ENCODE measurements around the gene C5orf58. TPM values are rescaled to one million over a fixed set of nuclear protein-coding genes. Genes with fewer than 3 reads are reported as not detected.

The C5orf58 gene
- total RNA-seq, 2 experiments from 2014 or later = not detected

DNA sequence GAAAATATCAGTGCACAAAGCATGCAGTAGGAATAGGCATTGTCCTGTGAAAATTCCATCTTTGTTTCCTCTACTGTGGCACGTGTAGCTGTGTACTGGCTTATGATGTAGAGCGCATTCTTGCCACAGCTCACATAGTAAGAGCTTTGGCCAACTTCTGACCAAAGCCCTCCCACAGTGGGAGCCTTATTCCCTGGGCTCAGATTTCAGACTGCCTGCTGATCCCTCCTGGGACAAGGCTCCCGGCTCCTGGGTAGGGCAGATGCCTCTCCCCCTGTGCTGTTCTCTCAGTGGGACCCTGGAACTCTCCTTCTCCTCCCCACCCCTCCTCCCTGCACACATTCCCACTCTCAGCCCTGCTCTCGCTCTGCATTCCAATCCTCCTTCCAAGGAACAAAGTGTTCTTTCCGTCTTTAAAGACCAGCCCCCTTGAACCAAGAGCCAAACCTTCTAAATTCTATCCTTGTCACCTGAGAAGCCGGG lies 47.3 kb downstream of the C5orf58 start:
- intact Hi-C loops (cut with DNase I, micrococcal nuclease) = loop anchor here in 1 of 2 experiments (2.0 kb wide), 1 partner anchor 15 kb away; no protein-coding TSS in a partner anchor
- ChIA-PET POLR2A (interaction anchor here (1.4 to 10.5 kb wide), 7 partner anchors 10 to 53 kb away, joined by 4 to 426 read pairs (median 35); partner anchors contain the start of gene LCP2), CTCF (interaction anchor here (0.9 to 3.8 kb wide), 6 partner anchors 12 to 59 kb away, joined by 3 to 18 read pairs (median 6); partner anchors contain the start of gene LCP2)
- no peaks in the 10 kb centered on the region for H3K27me3 Mint-ChIP-seq
- peaks cover 81% of the 10 kb centered on the region for H3K36me3 Mint-ChIP-seq (ENCODE audit: low read depth)
- Histone ChIP-seq H3K4me3 (ENCODE audit: low read length) (no peak overlapping the region), H3K36me3 (ENCODE audit: insufficient read depth, low read length) (peaks cover 82% of the 10 kb centered on the region), H3K27me3 (ENCODE audit: control insufficient read depth in 1 of 2, insufficient read depth in 2 of 2, low read length in 2 of 2) (no peaks in the 10 kb centered on the region), H3K9me3 (ENCODE audit: control insufficient read depth in 1 of 2, insufficient read depth in 1 of 2, low read length in 2 of 2) (no peaks in the 10 kb centered on the region), H3K27ac (ENCODE audit: low read depth in 1 of 2, low read length in 2 of 2) (peak overlapping the region; percentile 63 to 92), H3K4me1 (ENCODE audit: insufficient read depth, low read length) (peaks cover 96% of the 10 kb centered on the region)
- TF ChIP-seq, protein P1, sequence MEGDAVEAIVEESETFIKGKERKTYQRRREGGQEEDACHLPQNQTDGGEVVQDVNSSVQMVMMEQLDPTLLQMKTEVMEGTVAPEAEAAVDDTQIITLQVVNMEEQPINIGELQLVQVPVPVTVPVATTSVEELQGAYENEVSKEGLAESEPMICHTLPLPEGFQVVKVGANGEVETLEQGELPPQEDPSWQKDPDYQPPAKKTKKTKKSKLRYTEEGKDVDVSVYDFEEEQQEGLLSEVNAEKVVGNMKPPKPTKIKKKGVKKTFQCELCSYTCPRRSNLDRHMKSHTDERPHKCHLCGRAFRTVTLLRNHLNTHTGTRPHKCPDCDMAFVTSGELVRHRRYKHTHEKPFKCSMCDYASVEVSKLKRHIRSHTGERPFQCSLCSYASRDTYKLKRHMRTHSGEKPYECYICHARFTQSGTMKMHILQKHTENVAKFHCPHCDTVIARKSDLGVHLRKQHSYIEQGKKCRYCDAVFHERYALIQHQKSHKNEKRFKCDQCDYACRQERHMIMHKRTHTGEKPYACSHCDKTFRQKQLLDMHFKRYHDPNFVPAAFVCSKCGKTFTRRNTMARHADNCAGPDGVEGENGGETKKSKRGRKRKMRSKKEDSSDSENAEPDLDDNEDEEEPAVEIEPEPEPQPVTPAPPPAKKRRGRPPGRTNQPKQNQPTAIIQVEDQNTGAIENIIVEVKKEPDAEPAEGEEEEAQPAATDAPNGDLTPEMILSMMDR (IDR thresholded peaks at IDR 0.05) = no peak
- peaks cover 93% of the 10 kb centered on the region for H3K4me1 Mint-ChIP-seq (ENCODE audit: low read depth)
- peak overlapping the region; percentile 96 for H3K27ac Mint-ChIP-seq
- H3K9me3 Mint-ChIP-seq = no peaks in the 10 kb centered on the region
- peak overlapping the region; percentile 85 for H3K4me3 Mint-ChIP-seq
- DNase-seq = no peak
- ATAC-seq (ENCODE audit: poor library complexity) = no peak

DNA sequence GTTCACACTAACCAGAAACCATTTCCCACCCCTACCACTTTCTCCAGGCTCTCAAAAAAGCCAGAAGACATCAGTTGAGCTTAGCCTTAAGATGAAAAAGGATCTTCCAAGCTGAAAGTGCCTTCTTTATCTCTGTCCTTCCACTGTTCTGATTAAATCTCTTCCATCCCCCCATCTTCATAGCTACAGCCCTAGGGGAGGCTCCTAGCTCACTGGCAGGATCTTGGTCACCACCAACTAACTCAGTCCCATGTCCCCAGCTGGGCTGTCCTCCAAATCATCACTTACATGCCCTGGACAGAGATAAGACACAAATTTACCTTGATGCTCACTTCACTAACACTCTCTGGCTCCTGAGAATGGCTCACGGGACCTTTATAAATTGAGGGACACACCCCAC lies 50.5 kb downstream of the C5orf58 start:
- Mint-ChIP-seq H3K27ac (peak overlapping the region; percentile 96), H3K36me3 (ENCODE audit: low read depth) (peaks cover 92% of the 10 kb centered on the region), H3K4me3 (peak overlapping the region; percentile 12), H3K4me1 (ENCODE audit: low read depth) (peaks cover 94% of the 10 kb centered on the region), H3K27me3 (no peaks in the 10 kb centered on the region), H3K9me3 (no peaks in the 10 kb centered on the region)
- no peaks in the 10 kb centered on the region for H3K9me3 ChIP-seq (ENCODE audit: control insufficient read depth in 1 of 2, insufficient read depth in 1 of 2, low read length in 2 of 2)
- H3K27ac ChIP-seq (ENCODE audit: low read depth in 1 of 2, low read length in 2 of 2) = peak overlapping the region; percentile 63 to 92
- ChIA-PET POLR2A (interaction anchor here (0.8 to 4.4 kb wide), 12 partner anchors 9 to 55 kb away, joined by 3 to 84 read pairs (median 8); partner anchors contain the start of gene LCP2), CTCF (interaction anchor here (1.1 to 2.2 kb wide), 5 partner anchors 9 to 57 kb away, joined by 3 to 8 read pairs (median 5); no protein-coding TSS in a partner anchor)
- intact Hi-C loops (cut with DNase I, micrococcal nuclease) = loop anchor here in 1 of 2 experiments (1.0 kb wide), 1 partner anchor 8 kb away; no protein-coding TSS in a partner anchor
- H3K4me1 ChIP-seq (ENCODE audit: insufficient read depth, low read length) = peaks cover 95% of the 10 kb centered on the region
- TF ChIP-seq, protein P1 (IDR thresholded peaks at IDR 0.05) = no peak
- ATAC-seq (ENCODE audit: poor library complexity) (no peak), DNase-seq (no peak)
- peaks cover 86% of the 10 kb centered on the region for H3K36me3 ChIP-seq (ENCODE audit: insufficient read depth, low read length)
- no peak overlapping the region for H3K4me3 ChIP-seq (ENCODE audit: low read length)
- no peaks in the 10 kb centered on the region for H3K27me3 ChIP-seq (ENCODE audit: control insufficient read depth in 1 of 2, insufficient read depth in 2 of 2, low read length in 2 of 2)

- peaks cover 95% of the 10 kb centered on the region for H3K36me3 ChIP-seq (ENCODE audit: insufficient read depth, low read length)
- peaks cover 97% of the 10 kb centered on the region for H3K36me3 Mint-ChIP-seq (ENCODE audit: low read depth)
- no peaks in the 10 kb centered on the region for H3K9me3 Mint-ChIP-seq
- H3K4me1 Mint-ChIP-seq (ENCODE audit: low read depth) = peaks cover 94% of the 10 kb centered on the region
- H3K9me3 ChIP-seq (ENCODE audit: control insufficient read depth in 1 of 2, insufficient read depth in 1 of 2, low read length in 2 of 2) = no peaks in the 10 kb centered on the region
- ATAC-seq (ENCODE audit: poor library complexity) (no peak), DNase-seq (no peak)
- H3K27me3 Mint-ChIP-seq = no peaks in the 10 kb centered on the region
- peak overlapping the region; percentile 96 for H3K27ac Mint-ChIP-seq
- ChIA-PET POLR2A (interaction anchor here (0.7 to 18.4 kb wide), 11 partner anchors 9 to 151 kb away, joined by 3 to 426 read pairs (median 8); partner anchors contain the start of gene LCP2), CTCF (interaction anchor here (0.6 to 1.3 kb wide), 2 partner anchors 10 to 1131 kb away, joined by 3 to 5 read pairs; no protein-coding TSS in a partner anchor)
- TF ChIP-seq, protein P1 (IDR thresholded peaks at IDR 0.05) = no peak
- H3K27ac ChIP-seq (ENCODE audit: low read depth in 1 of 2, low read length in 2 of 2) = peak overlapping the region; percentile 63 to 92
- no peak overlapping the region for H3K4me3 ChIP-seq (ENCODE audit: low read length)
- H3K27me3 ChIP-seq (ENCODE audit: control insufficient read depth in 1 of 2, insufficient read depth in 2 of 2, low read length in 2 of 2) = no peaks in the 10 kb centered on the region
- H3K4me1 ChIP-seq (ENCODE audit: insufficient read depth, low read length) = peaks cover 96% of the 10 kb centered on the region
- H3K4me3 Mint-ChIP-seq = peak overlapping the region; percentile 77
- intact Hi-C loops (cut with DNase I, micrococcal nuclease) = no loop called here
Observed at GRCh38 chr5:170284231-170284630, 51.4 kb downstream of the C5orf58 start.

Data from CD4-positive, alpha-beta T cell (primary cell).